Measurements from ENCODE around the gene MTHFD1L. TPM values are rescaled to one million over a fixed set of nuclear protein-coding genes. Genes with fewer than 3 reads are reported as not detected.

MTHFD1L gene
- total and polyA plus RNA-seq, 2 of the 8 experiments (the other 6 are each of a cell fraction or from before 2014, with no cell fraction given) = 29.2 to 105 TPM

- Histone ChIP-seq H3K36me3 (ENCODE audit: control insufficient read depth in 2 of 4, insufficient read depth in 4 of 4, low read length in 3 of 4) (peaks cover 0 to 2% (median 0%) of the 10 kb centered on the region in 4 experiments; a peak in 2 of 8 replicates), H3K56ac (replicated peaks; ENCODE audit: insufficient read length, low read depth, low read length) (peak overlapping the region; percentile 1), H3K14ac (ENCODE audit: insufficient read length) (no peak overlapping the region), H4K5ac (ENCODE audit: insufficient read length, low read depth, low read length) (peak overlapping the region; percentile 39), H3K27me3 (replicated peaks in 1 of 4; ENCODE audit: control insufficient read depth in 3 of 4, extremely low read depth in 1 of 4, insufficient read depth in 3 of 4, low read length in 3 of 4) (no peaks in the 10 kb centered on the region), H2BK20ac (ENCODE audit: low read length) (no peak overlapping the region), H4K91ac (replicated peaks; ENCODE audit: insufficient read length, low read length) (peak overlapping the region; percentile 20), H3K4ac (replicated peaks; ENCODE audit: insufficient read length, low read depth, low read length) (no peak overlapping the region), H2BK120ac (replicated peaks; ENCODE audit: low read depth, low read length) (no peak overlapping the region), H3K4me3 (ENCODE audit: extremely low read depth in 1 of 4, insufficient read depth in 2 of 4, low read depth in 3 of 4, low read length in 4 of 4) (peak overlapping the region; percentile 56 to 96 (median 74)), H3K9ac (replicated peaks in 1 of 4; ENCODE audit: extremely low read depth in 1 of 4, low read depth in 3 of 4, low read length in 3 of 4) (peak overlapping the region; percentile 82 to 99 (median 87)), H3K23me2 (ENCODE audit: low read depth, low read length) (peaks cover 5% of the 10 kb centered on the region), H4K20me1 (replicated peaks in 1 of 2; ENCODE audit: control insufficient read depth in 1 of 2, insufficient read depth in 2 of 2, low read length in 2 of 2) (peaks cover 2% of the 10 kb centered on the region in 2 experiments), H3K4me2 (ENCODE audit: insufficient read depth in 1 of 2, low read depth in 2 of 2, low read length in 2 of 2) (peak overlapping the region; percentile 61 to 97), H3K9me3 (ENCODE audit: insufficient read depth in 2 of 2, low read depth in 1 of 2, low read length in 1 of 2) (no peaks in the 10 kb centered on the region), H2BK12ac (ENCODE audit: low read depth, low read length) (peak overlapping the region; percentile 68; the same call in 1 of the 2 replicates), H2AK5ac (ENCODE audit: low read depth, low read length) (no peak overlapping the region), H3K27ac (ENCODE audit: low read depth, low read length) (peak overlapping the region; percentile 90; the same call in 1 of the 2 replicates), H2BK15ac (ENCODE audit: low read length) (no peak overlapping the region), H3K18ac (ENCODE audit: extremely low read depth, low read length) (peak overlapping the region; percentile 95), H3K79me1 (ENCODE audit: low read depth, low read length) (peaks cover 5% of the 10 kb centered on the region), H2BK5ac (ENCODE audit: low read depth, low read length) (peak overlapping the region; percentile 78), H3K4me1 (replicated peaks in 1 of 4; ENCODE audit: control insufficient read depth in 3 of 4, insufficient read depth in 4 of 4, low read length in 3 of 4) (peaks cover 0 to 3% (median 1%) of the 10 kb centered on the region in 4 experiments; a peak in 2 of 7 replicates), H2AFZ (ENCODE audit: low read length) (no peak overlapping the region), H4K8ac (ENCODE audit: extremely low read depth, insufficient read depth, low read length) (0 out of 2 replicates have a peak overlapping the region, but pooled peaks have one; percentile 54), H3K79me2 (ENCODE audit: control insufficient read depth in 1 of 2, insufficient read depth in 2 of 2, low read length in 2 of 2) (peaks cover 17 to 49% of the 10 kb centered on the region in 2 experiments), H3K23ac (ENCODE audit: insufficient read length) (no peak overlapping the region)
- ChIA-PET CTCF (ENCODE audit: partially characterized antibody) (interaction anchor here (0.8 to 4.7 kb wide), 6 partner anchors 7 to 469 kb away, joined by 3 to 23 read pairs (median 6); no protein-coding TSS in a partner anchor), POLR2A (ENCODE audit: partially characterized antibody) (interaction anchor here (0.6 to 3.8 kb wide), 14 partner anchors 9 to 163 kb away, joined by 3 to 69 read pairs (median 5); no protein-coding TSS in a partner anchor)
- TF ChIP-seq POLR2AphosphoS5 (IDR thresholded peaks at IDR 0.05; ENCODE audit: low read depth, low read length) = 0 out of 2 replicates have a peak, but pooled peaks have one; percentile 46
- TF ChIP-seq BCL11A (IDR thresholded peaks at IDR 0.05; ENCODE audit: low read depth in 2 of 2, low read length in 2 of 2) = no peak
- FAIRE-seq = no peak
- no peak for DNase-seq (ENCODE audit: low read depth in 1 of 2, low spot score in 2 of 2)
- WGBS, 2 experiments (ENCODE audit: extremely low coverage in 1 of 2, insufficient coverage in 1 of 2, insufficient read length in 1 of 2, insufficient replicate concordance in 2 of 2, low coverage in 1 of 2, low lambda C conversion rate in 2 of 2, missing lambda C conversion rate in 1 of 2) = 65% methylated on average over 13 of the region's 13 CpGs; no CpG with 5 or more reads in 1 of the 2 experiments
These were observed 1.5 kb downstream of the MTHFD1L start for GRCh38 chr6:150866991-150867501.

All from H1 (cell line).